GM18508 (cell line): ENCODE measurements around the gene CUL9.
"Not testable (repeated sequence)": the region's sequence is repeated elsewhere in the genome, so short reads cannot be mapped to it uniquely, and the experiment has no call there.

Experiments
- ATAC-seq: cut with Tn5 transposase; IDR thresholded peaks from one replicate; pipeline ENCODE4 v1.9.1; 2021; ENCODE audit warnings: moderate number of reproducible peaks; ENCODE audit not compliant: insufficient read depth, unreplicated experiment

The CUL9 gene

DNA sequence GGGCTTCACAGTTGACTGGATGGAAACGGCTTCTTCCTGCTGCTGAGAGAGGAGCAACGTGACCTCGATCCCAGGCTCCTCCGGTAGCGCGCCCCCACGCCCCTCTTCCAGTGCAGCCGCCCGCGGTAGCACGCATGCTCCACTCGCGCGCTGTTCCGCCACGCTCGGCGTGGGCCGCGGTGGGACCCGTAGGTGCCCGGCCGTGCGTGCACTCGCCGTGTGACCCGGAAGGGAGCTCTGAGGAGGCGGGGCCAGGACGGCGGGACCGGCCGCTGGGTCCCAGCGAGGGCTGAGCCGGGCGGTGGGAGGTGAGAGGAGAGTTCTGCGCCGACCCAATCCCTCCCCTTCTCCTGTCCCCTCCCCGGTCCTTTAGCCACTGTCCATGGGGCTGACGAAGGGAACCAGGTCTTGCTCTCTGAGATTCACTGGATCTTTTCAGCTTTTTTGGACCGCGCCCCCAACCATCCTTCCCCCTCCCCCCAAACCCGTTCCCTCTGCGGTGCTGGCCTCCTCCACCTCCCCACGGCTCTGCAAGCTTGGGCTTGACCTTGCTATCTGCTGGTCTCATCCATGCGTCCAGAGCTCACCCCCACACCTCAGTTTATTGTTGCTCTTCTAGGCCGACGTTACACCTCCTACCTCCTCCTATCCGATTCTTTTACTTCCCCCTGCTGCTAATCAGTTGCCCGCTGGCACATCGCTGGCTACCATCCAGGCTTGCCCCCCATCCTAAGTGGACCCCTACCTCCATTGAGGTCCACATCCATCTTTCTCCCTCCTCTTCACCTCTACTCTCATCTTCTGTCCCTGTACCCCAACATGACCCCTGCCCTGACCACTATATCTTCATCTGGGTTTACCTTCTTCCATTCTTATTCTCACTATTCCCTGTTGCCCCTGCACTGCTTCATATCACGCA, at the start of gene CUL9:
CUL9 (plus strand) TSS at position 255 of the 919 bp plus-strand sequence. CDS start 2,115 bp downstream, outside the sequence.
- no peak for ATAC-seq

DNA sequence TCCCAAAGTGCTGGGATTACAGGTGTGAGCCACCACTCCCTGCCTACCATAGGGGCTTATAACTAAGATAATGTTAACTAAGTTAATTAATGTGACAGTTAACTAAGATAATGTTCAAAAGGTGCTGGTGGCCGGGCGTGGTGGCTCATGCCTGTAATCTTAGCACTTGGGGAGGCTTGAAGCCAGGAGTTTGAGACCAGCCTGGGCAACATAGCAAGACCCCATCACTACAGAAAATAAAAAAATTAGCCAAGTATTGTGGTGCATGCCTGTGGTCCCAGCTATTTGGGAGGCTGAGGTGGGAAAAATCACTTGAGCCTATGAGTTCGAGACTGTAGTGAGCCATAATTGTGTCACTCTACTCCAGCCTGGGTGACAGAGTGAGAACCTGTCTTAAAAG, 43.7 kb upstream of the CUL9 start:
- ATAC-seq = no peak

DNA sequence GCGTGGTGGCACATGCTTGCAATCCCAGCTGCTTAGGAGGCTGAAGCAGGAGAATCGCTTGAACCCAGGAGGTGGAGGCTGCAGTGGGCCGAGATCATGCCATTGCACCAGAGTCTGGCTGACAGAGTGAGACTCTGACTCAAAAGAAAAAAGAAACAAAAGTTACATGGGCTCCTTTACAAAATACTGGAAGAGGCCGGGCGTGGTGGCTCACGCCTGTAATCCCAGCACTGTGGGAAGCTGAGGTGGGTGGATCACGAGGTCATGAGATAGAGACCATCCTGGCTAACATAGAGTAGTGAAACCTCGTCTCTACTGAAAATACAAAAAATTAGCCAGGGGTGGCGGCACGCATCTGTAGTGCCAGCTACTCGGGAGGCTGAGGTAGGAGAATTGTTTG, 42.0 kb upstream of the CUL9 start:
- not testable (repeated sequence) for ATAC-seq

DNA sequence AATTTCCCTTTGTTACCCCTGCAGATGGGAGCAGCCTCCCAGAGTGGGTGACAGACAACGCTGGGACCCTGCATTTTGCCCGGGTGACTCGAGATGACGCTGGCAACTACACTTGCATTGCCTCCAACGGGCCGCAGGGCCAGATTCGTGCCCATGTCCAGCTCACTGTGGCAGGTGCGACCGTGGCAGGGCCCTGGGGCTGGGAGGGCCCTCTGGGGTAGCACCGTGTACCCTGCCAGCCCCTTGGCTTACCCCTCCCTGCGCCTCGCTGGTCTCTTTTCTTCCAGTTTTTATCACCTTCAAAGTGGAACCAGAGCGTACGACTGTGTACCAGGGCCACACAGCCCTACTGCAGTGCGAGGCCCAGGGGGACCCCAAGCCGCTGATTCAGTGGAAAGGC, 40.4 kb upstream of the CUL9 start:
- no peak for ATAC-seq

DNA sequence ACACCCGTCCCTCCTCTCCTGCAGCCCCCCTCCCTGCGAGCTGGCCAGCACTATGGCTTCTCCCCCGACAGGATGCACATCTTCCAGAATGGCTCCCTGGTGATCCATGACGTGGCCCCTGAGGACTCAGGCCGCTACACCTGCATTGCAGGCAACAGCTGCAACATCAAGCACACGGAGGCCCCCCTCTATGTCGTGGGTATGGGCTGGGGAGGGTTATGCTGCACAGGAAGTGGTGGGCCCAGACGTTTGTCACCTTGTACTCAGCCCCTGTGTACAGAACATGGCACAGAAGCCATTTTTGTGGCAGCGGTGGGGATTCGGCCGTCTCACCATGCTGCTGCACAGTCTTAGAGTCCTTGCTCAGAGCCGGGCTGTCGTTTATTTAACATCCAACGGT, 39.9 kb upstream of the CUL9 start:
- no peak for ATAC-seq

DNA sequence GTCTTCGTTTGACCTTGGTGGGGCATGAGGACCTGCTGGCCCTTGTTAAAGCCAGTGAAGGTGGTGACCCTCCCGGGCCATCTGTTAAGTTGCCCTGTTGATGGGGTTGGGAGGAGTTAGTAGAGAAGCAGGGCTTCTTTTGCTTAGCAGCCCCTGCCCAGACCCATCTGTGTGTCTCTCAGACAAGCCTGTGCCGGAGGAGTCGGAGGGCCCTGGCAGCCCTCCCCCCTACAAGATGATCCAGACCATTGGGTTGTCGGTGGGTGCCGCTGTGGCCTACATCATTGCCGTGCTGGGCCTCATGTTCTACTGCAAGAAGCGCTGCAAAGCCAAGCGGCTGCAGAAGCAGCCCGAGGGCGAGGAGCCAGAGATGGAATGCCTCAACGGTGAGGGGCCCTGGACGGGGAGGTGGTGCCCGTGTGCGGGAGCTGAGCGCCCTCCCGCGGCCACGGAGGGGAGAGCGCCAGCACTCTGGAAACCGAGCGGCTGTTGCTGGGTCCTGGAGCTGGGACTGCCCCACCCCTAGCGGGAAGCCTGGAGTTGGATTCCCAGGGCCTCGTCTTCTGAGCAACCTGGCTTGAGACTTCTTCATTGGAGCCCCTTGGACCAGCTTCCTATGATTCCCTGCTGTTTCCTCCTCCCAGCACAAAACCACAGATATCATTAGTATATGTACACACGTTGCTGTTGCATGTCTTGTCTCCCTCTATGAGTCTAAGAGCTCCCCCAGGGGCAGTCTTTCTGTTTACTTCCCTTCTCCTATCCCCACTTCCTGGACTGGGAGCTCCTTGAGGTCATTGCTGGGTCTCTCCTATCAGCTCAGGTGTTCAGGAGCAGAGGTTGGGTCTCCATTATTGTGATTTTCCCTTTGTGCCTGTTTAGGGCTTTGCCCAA, 38.5 kb upstream of the CUL9 start:
- no peak for ATAC-seq

DNA sequence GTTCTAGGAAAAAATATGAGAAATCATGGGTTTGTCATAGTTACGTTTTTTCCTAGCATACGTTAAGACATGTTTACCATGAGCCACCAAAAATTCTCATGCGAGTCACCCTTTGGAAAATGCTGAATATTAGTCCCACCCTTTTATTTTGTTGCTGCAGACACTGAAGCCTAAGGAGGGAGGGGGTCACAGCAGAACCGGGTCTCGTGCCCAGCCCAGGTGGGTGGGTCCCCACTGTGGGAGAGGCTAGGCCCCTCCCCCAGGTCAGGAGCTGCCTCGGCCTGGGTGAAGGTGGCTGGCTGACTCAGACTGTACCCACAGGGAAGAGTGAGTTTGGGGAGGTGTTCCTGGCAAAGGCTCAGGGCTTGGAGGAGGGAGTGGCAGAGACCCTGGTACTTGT, 37.1 kb upstream of the CUL9 start:
- ATAC-seq = no peak

DNA sequence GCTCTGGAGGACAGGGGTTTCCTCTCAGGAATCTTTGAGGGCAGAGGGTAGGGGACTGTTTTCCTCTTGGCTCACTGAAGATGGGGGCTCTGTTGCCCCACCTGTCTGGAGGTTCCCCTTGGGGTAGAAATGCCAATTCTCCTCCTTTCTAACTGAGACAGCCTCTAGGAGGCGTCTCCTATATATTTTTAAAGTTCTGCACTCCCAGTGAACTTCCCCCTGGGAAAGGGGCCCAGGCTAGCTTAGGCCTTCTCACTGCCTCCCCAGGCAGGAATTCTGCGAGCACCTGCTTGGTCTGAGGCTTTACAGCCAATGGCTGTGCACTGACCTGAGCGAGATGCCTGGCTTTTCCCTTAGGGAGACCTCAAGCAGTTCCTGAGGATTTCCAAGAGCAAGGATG, 35.7 kb upstream of the CUL9 start:
- no peak for ATAC-seq

DNA sequence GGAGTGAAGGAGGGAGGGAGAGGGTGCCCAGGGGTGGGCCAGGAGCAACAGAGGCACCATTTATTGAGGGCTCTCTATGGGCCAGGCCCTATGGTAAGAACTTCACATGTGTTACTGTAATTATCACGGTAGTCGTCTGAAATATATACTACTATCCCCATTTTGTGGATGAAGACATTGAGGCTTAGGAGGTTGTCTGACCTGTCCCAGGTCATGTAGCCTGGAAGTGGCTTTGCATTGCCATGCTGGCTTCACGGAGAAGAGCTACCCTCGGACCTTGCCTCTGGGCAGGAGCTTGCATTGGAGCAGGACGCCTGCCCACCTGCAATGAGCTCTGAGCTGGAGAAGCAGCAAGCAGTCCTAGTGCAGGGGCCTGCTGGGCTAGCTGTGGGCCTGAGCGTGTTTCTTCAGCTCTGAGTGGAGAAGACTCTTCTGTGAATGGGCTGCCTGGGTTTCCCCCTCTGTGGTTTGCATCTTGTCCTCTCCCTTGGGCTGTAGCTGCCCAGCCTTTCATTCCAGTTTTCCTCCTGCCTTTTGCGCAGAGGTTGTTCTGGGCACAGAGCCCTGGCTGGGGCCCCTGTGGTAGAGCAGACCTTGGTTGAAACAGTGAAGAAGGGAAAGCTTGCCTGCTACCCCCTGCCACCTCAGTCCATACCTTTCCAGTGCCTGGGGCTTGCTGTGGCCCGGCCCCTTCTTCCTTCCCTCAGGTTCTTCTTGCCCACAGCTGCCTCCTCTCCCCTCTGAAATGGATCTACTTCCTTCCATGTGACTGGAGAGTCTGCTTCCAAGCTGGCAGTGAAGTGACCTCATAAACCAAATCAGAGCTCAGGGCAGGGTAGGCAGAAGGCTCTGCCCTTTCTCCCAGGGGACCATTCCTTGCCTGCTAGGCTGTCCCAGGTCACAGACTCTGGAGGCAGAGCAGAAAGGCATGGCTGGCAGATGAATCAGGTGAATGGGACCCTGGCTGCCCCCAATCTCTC, 35.0 kb upstream of the CUL9 start:
- no peak for ATAC-seq

DNA sequence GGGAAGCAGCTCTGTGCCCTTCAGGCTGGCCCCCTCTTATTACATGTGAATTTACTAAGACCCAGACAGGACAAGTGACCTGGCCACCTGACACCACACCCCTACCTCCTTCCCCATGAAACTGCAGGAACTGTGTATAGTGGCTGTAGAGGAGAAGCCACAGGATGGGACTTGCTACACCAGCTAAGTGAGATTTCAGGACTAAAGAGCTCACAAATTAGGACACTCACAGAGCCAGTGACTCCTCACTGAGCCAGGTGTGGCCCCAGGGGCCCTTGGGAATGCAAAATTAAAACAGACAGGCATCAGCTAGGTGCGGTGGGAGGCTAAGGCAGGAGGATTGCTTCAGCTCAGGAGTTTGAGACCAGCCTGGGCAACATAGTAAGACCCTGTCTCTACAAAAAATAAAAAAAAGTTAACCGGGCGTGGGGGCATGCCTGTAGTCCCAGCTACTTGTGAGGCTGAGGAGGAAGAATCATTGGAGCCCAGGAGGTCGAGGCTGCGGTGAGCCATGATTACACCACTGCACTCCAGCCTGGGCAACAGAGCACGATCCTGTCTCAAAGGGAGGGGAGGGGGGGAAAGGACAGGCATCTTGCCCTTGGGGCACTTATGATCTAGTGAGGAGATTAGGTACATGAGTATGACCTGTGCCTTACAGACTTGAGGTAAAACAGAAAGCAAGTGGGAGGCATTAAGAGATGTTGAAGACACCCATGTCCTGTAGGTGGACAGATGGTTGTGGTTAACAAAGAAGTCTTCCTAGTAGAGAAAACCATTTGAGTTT, 34.1 kb upstream of the CUL9 start:
- ATAC-seq = no peak

DNA sequence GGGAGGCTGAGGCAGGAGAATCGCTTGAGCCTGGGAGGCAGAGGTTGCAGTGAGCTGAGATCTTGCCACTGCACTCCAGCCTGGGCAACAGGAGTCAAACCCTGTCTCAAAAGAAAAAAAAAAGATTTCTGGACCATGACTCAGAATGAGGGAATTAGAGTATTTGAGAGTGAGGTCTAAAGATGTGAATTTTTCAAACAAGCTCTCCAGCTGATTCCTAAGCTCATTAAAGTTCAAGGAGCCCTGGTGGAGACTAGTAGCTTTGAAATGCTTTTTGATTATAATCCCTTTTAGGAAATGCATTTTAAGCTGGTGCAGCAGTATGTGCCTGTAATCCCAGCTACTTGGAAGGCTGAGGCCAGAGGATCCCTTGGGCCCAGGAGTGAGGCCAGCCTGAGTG, 32.7 kb upstream of the CUL9 start:
- ATAC-seq = no peak

DNA sequence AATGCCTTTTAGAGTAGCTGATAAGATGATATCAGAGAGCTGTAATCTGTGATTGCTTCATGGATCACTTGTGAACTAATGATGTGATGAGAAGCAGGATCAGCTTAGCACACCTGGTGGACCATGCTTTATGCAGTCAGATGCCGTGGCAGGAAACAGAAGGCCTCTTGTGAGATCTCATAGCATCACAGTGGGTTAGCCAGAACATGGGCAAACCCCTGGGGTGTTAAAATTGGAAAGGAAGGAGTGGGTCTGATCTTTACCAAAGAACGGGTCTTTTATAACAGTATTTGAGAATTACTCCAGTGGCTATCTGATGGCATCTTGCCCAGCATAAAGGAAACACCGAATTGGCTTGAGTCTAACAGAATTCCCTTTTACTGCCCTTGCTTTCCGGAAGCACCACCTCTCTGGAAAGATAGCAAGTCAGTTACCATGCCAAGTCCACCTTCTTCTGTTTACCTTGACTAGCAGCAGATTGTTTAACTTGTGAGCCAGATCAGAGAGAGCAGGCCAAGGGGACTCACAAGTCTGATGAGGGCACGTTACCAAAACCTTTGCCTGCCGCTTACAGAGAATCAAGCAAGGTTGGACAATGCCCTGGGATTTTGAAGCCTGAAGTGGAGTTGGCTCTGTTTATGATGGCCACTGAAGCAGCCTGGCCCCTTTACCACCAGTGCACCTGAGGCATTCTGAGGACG, 31.8 kb upstream of the CUL9 start:
- ATAC-seq = no peak

DNA sequence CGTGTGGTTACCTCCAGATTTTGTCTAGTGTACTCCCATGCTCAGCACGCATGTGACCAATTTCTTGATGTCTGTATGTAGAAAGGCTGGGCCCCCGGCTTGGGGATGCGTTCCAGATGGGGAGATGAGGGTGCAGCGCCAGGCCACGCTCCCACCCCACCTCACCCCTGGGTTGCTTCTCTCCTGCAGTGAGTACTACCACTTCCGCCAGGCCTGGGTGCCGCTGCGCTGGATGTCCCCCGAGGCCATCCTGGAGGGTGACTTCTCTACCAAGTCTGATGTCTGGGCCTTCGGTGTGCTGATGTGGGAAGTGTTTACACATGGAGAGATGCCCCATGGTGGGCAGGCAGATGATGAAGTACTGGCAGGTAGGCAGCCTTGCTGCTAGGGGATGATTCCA, 22.4 kb upstream of the CUL9 start:
- no peak for ATAC-seq

DNA sequence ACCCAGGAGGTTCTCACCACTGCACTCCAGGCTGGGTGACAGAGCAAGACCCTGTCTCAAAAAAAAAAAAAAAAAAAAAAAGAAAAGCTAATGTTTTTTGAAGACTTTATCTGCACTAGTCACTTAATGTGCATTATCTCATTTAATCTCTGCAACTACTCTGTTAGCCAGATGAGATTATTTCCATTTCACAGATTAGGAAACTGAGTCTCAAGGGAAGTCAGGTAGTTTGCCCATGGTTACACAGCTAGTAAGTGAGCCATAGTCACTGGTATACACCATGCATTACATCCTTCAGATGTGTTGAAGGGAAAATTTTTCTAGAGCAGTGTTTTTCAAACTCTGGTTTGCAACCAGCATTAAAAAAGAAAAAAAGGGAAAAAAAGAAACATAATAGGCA, 18.1 kb upstream of the CUL9 start:
- ATAC-seq = no peak

DNA sequence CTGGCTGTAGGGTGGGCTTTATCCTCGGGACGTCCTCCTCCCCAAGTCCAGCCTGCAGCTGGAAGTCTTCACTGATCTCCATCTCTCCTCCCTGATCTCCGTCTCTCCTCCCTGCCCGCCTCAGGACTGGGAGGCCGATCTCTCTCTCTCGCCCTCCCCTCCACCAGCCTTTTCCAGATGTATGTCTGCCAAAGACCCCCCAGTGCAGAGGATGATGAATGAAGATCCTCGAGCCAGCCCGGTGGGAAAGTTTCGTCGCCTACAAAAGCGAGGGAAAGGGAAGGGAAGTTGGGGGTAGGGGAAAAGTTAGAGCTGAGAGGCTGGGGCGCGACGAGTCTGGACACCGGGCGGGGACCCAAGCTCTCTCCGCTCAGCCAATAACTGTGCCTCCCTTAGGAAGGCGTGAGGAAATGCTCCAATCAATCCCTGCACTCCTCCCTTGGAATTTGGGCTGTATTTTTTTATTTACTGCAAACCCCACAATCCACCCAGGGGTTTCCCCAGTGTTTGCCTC, 11.5 kb upstream of the CUL9 start:
- no peak for ATAC-seq

DNA sequence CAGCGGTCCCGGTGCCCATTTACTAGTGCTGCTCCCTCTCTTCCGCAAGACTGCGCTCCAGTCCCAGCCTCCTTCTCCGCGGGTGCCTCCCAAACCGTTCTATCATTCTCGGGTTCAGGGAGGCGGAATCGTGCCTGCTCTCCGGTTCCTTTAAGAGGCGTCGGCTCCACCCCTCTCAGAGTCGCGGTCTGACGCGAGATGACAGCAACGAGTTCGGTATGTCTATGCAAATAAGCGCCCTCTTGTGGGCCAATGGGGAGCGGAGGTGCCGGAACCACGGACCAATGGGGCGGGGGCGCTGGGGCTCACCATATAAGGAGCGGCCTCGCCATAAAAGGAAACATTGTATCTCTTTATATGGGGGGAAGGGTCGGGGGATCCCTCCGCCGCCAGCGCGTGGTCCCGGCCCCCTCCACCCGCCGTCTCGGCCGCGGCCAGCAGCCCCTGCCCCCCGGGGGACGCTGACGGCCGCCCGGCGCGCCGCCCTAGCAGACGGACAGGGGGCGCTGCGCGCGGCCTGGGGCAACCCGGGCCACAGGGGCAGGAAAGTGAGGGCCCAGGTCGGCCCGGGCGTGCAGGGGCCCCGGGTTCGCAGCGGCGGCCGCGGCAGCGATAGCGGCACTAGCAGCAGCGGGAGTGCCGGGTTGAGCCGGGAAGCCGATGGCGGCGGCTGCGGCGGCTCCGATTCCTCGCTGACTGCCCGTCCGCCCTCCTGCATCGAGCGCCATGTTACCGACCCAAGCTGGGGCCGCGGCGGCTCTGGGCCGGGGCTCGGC, 10.9 kb upstream of the CUL9 start, which contains the start of gene SRF:
SRF (plus strand) TSS at position 339 of the 776 bp plus-strand sequence; CDS start at position 727, 388 bp downstream.
- ATAC-seq = peak; percentile 40

DNA sequence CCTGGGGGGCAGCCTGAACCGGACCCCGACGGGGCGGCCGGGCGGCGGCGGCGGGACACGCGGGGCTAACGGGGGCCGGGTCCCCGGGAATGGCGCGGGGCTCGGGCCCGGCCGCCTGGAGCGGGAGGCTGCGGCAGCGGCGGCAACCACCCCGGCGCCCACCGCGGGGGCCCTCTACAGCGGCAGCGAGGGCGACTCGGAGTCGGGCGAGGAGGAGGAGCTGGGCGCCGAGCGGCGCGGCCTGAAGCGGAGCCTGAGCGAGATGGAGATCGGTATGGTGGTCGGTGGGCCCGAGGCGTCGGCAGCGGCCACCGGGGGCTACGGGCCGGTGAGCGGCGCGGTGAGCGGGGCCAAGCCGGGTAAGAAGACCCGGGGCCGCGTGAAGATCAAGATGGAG, 10.3 kb upstream of the CUL9 start:
- ATAC-seq = no peak
